H1 (cell line): ENCODE data around the gene DNM1L.

Source experiments
- BRCA1 ChIP-seq: IDR thresholded peaks from 2 replicates; pipeline ENCODE4 v1.6.1; 2012; ENCODE audit warnings: low read depth, low read length, improper control_type of control experiment
- CHD2 ChIP-seq: IDR thresholded peaks from 2 replicates; pipeline ENCODE4 v1.6.1; 2012; ENCODE audit warnings: low read length, improper control_type of control experiment
- CREB1 ChIP-seq: IDR thresholded peaks from 2 replicates; pipeline ENCODE4 v1.6.1; 2012; ENCODE audit warnings: inconsistent platforms
- CTCF ChIP-seq, 3 experiments: IDR thresholded peaks; 1 replicate in 2 of 3; 2 replicates in 1 of 3; pipeline versions ENCODE4 v1.5.1 to v1.6.1; 2011; ENCODE audit warnings: low read length in 3 of 3, mild to moderate bottlenecking in 3 of 3, inconsistent platforms in 2 of 3, low read depth in 1 of 3, moderate library complexity in 1 of 3; ENCODE audit not compliant: insufficient read depth in 1 of 3; ENCODE audit errors: control extremely low read depth in 1 of 3
- KDM1A ChIP-seq: fragments of 200-600, 300-600 bp; sonication (generic); IDR thresholded peaks from 2 replicates; pipeline ENCODE4 v1.7.1; 2016; ENCODE audit warnings: mild to moderate bottlenecking, low read length, borderline replicate concordance
- POLR2AphosphoS5 ChIP-seq: IDR thresholded peaks from 2 replicates; pipeline ENCODE4 v1.6.1; 2011; ENCODE audit warnings: low read depth, low read length
- POU5F1 ChIP-seq: IDR thresholded peaks from 2 replicates; pipeline ENCODE4 v1.6.1; 2011; ENCODE audit warnings: low read depth, mild to moderate bottlenecking, low read length, moderate library complexity
- RAD21 ChIP-seq, 2 experiments: IDR thresholded peaks in 1 of 2; conservative IDR thresholded peaks in 1 of 2; 2 replicates each; pipeline ENCODE4 v1.6.1; 2011; ENCODE audit warnings: low read depth in 2 of 2, low read length in 2 of 2, improper control_type of control experiment in 1 of 2, inconsistent platforms in 1 of 2, mild to moderate bottlenecking in 1 of 2, moderate library complexity in 1 of 2
- RXRA ChIP-seq: IDR thresholded peaks from 2 replicates; pipeline ENCODE4 v1.6.1; 2011; ENCODE audit warnings: low read depth, mild to moderate bottlenecking, low read length, moderate library complexity; ENCODE audit not compliant: insufficient read depth
- SAP30 ChIP-seq: fragments of 300-600 bp; sonication (generic); IDR thresholded peaks from 2 replicates; pipeline ENCODE4 v1.7.1; 2012; ENCODE audit warnings: low read length, moderate library complexity, mild to moderate bottlenecking, inconsistent platforms; ENCODE audit not compliant: insufficient read depth, insufficient replicate concordance
- SIN3A ChIP-seq, 2 experiments: IDR thresholded peaks in 1 of 2; conservative IDR thresholded peaks in 1 of 2; 2 replicates each; pipeline ENCODE4 v1.6.1; 2011 to 2012; ENCODE audit warnings: low read length in 2 of 2, improper control_type of control experiment in 1 of 2, low read depth in 1 of 2, mild to moderate bottlenecking in 1 of 2
- SP1 ChIP-seq: IDR thresholded peaks from 2 replicates; pipeline ENCODE4 v1.6.1; 2011; ENCODE audit warnings: low read depth, low read length
- TAF1 ChIP-seq: IDR thresholded peaks from 2 replicates; pipeline ENCODE4 v1.6.1; 2011; ENCODE audit warnings: mild to moderate bottlenecking, low read depth, low read length
- YY1 ChIP-seq: IDR thresholded peaks from 2 replicates; pipeline ENCODE4 v1.6.1; 2011; ENCODE audit warnings: low read depth, mild to moderate bottlenecking, low read length

DNA sequence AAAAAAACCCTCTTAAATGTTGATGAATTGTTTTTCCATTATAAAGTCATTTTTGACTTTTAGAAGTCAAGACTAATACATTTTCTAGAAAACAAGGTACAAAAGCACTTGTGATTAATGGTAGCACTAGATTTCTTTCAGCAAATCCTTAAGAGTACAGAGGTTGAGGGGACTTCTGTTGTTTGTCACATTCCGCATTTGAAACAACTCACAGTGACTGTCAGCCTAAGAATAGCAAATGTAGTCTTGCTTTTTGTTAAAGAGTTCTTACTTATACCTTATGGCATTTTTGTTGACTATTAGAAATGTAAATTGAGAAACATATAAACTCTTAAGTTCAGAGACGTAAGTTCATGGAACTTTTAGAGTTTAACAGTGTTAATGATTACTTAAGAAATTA is 60.2 kb downstream of the DNM1L start:
- no peak for TF ChIP-seq CHD2
- TF ChIP-seq CREB1, result no peak
- TF ChIP-seq BRCA1, result no peak
- no peak for TF ChIP-seq SIN3A (conservative IDR thresholded peaks at IDR 0.05 in 1 of 2, IDR thresholded peaks at IDR 0.05 in 1 of 2; ENCODE audit: low read depth in 1 of 2, low read length in 2 of 2)
- no peak for TF ChIP-seq YY1
- TF ChIP-seq CTCF (IDR thresholded peaks at IDR 0.05; ENCODE audit: control extremely low read depth in 1 of 3, insufficient read depth in 1 of 3, low read depth in 1 of 3, low read length in 3 of 3), result no peak
- no peak for TF ChIP-seq RAD21 (IDR thresholded peaks at IDR 0.05 in 1 of 2, conservative IDR thresholded peaks at IDR 0.05 in 1 of 2; ENCODE audit: low read depth in 2 of 2, low read length in 2 of 2)
- no peak for TF ChIP-seq SAP30
- no peak for TF ChIP-seq SP1
- no peak for TF ChIP-seq RXRA
- TF ChIP-seq POU5F1, result no peak
- no peak for TF ChIP-seq TAF1
- no peak for TF ChIP-seq POLR2AphosphoS5
- TF ChIP-seq KDM1A, result no peak
